Measurements from ENCODE around the gene AUNIP. TPM values are rescaled to one million over a fixed set of nuclear protein-coding genes. Genes with fewer than 3 reads are reported as not detected.

The AUNIP gene
- total and polyA plus RNA-seq, 2 experiments from 2014 or later = 2.2 to 2.3 TPM

- Histone ChIP-seq H3F3A (ENCODE audit: insufficient read depth) (peaks cover 33% of the 10 kb centered on the region), H3K36me3 (ENCODE audit: low read depth) (peaks cover 5% of the 10 kb centered on the region; the same call in 1 of the 2 replicates), H3K9me3 (ENCODE audit: low read depth) (no peaks in the 10 kb centered on the region), H3K4me3 (no peak overlapping the region), H3K27ac (no peak overlapping the region), H3K9me2 (ENCODE audit: insufficient read depth) (no peaks in the 10 kb centered on the region), H2AFZ (no peak overlapping the region), H4K20me1 (ENCODE audit: insufficient read depth) (no peaks in the 10 kb centered on the region), H3K9ac (no peak overlapping the region), H3K79me2 (ENCODE audit: insufficient read depth) (peaks cover 35% of the 10 kb centered on the region), H3K4me1 (ENCODE audit: insufficient read depth) (peaks cover 24% of the 10 kb centered on the region), H3K4me2 (ENCODE audit: unreplicated experiment) (no peak overlapping the region), H3K27me3 (replicated peaks; ENCODE audit: insufficient read depth) (no peaks in the 10 kb centered on the region)
- 99% methylated on average over 5 of the region's 5 CpGs for WGBS, 2 experiments (ENCODE audit: low coverage in 1 of 2, low lambda C conversion rate in 2 of 2, missing lambda C conversion rate in 2 of 2)
- in situ Hi-C loops (cut with MboI) = loop anchor here (10.0 kb wide), 1 partner anchor 97 kb away; the partner anchor contains the start of gene PAFAH2
- no peak for TF ChIP-seq EZH2phosphoT487 (IDR thresholded peaks at IDR 0.05; ENCODE audit: insufficient read depth, low read depth)
- TF ChIP-seq EZH2 (IDR thresholded peaks at IDR 0.05; ENCODE audit: insufficient read depth, poor library complexity, severe bottlenecking) = no peak
- no peak for DNase-seq
Observed at GRCh38 chr1:25897754-25898153, 38.5 kb upstream of the AUNIP start.

GRCh38 chr1:25896266-25896665 is 37.0 kb upstream of the AUNIP start:
- Histone ChIP-seq H3K4me2 (ENCODE audit: unreplicated experiment) (no peak overlapping the region), H3K4me1 (ENCODE audit: insufficient read depth) (peaks cover 38% of the 10 kb centered on the region), H3K9ac (peak overlapping the region; percentile 10; the same call in 1 of the 2 replicates), H3K36me3 (ENCODE audit: low read depth) (peaks cover 3% of the 10 kb centered on the region; the same call in 1 of the 2 replicates), H3K9me2 (ENCODE audit: insufficient read depth) (no peaks in the 10 kb centered on the region), H3K27ac (peak overlapping the region; percentile 23; the same call in 1 of the 2 replicates), H3F3A (ENCODE audit: insufficient read depth) (peaks cover 39% of the 10 kb centered on the region), H3K9me3 (ENCODE audit: low read depth) (no peaks in the 10 kb centered on the region), H3K4me3 (no peak overlapping the region), H3K27me3 (replicated peaks; ENCODE audit: insufficient read depth) (no peaks in the 10 kb centered on the region), H2AFZ (peak overlapping the region; percentile 83), H3K79me2 (ENCODE audit: insufficient read depth) (peaks cover 23% of the 10 kb centered on the region), H4K20me1 (ENCODE audit: insufficient read depth) (no peaks in the 10 kb centered on the region)
- WGBS, 2 experiments (ENCODE audit: low coverage in 1 of 2, low lambda C conversion rate in 2 of 2, missing lambda C conversion rate in 2 of 2) = 39 to 54% methylated on average over 1 of the region's 1 CpG
- DNase-seq = peak; percentile 51
- in situ Hi-C loops (cut with MboI) = loop anchor here (10.0 kb wide), 1 partner anchor 99 kb away; the partner anchor contains the start of gene PAFAH2
- TF ChIP-seq EZH2 (IDR thresholded peaks at IDR 0.05; ENCODE audit: insufficient read depth, poor library complexity, severe bottlenecking) (no peak), EZH2phosphoT487 (IDR thresholded peaks at IDR 0.05; ENCODE audit: insufficient read depth, low read depth) (no peak)

- no peaks in the 10 kb centered on the region for H3K9me3 ChIP-seq (ENCODE audit: low read depth)
- peak overlapping the region; percentile 26 for H3K4me2 ChIP-seq (ENCODE audit: unreplicated experiment)
- H4K20me1 ChIP-seq (ENCODE audit: insufficient read depth) = no peaks in the 10 kb centered on the region
- no peaks in the 10 kb centered on the region; the same call in 1 of the 2 replicates for H3K36me3 ChIP-seq (ENCODE audit: low read depth)
- peak; percentile 96 for DNase-seq
- TF ChIP-seq EZH2 (IDR thresholded peaks at IDR 0.05; ENCODE audit: insufficient read depth, poor library complexity, severe bottlenecking) = no peak
- TF ChIP-seq EZH2phosphoT487 (IDR thresholded peaks at IDR 0.05; ENCODE audit: insufficient read depth, low read depth) = no peak
- peaks cover 39% of the 10 kb centered on the region for H3F3A ChIP-seq (ENCODE audit: insufficient read depth)
- H3K79me2 ChIP-seq (ENCODE audit: insufficient read depth) = peaks cover 23% of the 10 kb centered on the region
- no peaks in the 10 kb centered on the region for H3K27me3 ChIP-seq (replicated peaks; ENCODE audit: insufficient read depth)
- H3K9me2 ChIP-seq (ENCODE audit: insufficient read depth) = no peaks in the 10 kb centered on the region
- peak overlapping the region; percentile 32 for H3K27ac ChIP-seq
- no peak overlapping the region for H3K4me3 ChIP-seq
- WGBS, 2 experiments (ENCODE audit: low coverage in 1 of 2, low lambda C conversion rate in 2 of 2, missing lambda C conversion rate in 2 of 2) = 6 to 11% methylated on average over 12 of the region's 12 CpGs
- H3K9ac ChIP-seq = peak overlapping the region; percentile 10; the same call in 1 of the 2 replicates
- peaks cover 45% of the 10 kb centered on the region for H3K4me1 ChIP-seq (ENCODE audit: insufficient read depth)
- in situ Hi-C loops (cut with MboI) = loop anchor here (10.0 kb wide), 1 partner anchor 99 kb away; the partner anchor contains the start of gene PAFAH2
- peak overlapping the region; percentile 83 for H2AFZ ChIP-seq
Observed at GRCh38 chr1:25895365-25895990, 36.2 kb upstream of the AUNIP start.

GRCh38 chr1:25893116-25893515 is 33.9 kb upstream of the AUNIP start:
- Histone ChIP-seq H3K9me2 (ENCODE audit: insufficient read depth) (no peaks in the 10 kb centered on the region), H3K27me3 (replicated peaks; ENCODE audit: insufficient read depth) (no peaks in the 10 kb centered on the region), H2AFZ (no peak overlapping the region), H3K4me1 (ENCODE audit: insufficient read depth) (peaks cover 47% of the 10 kb centered on the region), H3K4me2 (ENCODE audit: unreplicated experiment) (peak overlapping the region; percentile 86), H3K9ac (peak overlapping the region; percentile 77), H3K36me3 (ENCODE audit: low read depth) (no peaks in the 10 kb centered on the region), H3K9me3 (ENCODE audit: low read depth) (no peaks in the 10 kb centered on the region), H3K4me3 (no peak overlapping the region), H4K20me1 (ENCODE audit: insufficient read depth) (no peaks in the 10 kb centered on the region), H3F3A (ENCODE audit: insufficient read depth) (peaks cover 39% of the 10 kb centered on the region), H3K27ac (peak overlapping the region; percentile 98), H3K79me2 (ENCODE audit: insufficient read depth) (peaks cover 9% of the 10 kb centered on the region)
- in situ Hi-C loops (cut with MboI) = loop anchor here (10.0 kb wide), 1 partner anchor 102 kb away; the partner anchor contains the start of gene PAFAH2
- TF ChIP-seq EZH2 (IDR thresholded peaks at IDR 0.05; ENCODE audit: insufficient read depth, poor library complexity, severe bottlenecking) (no peak), EZH2phosphoT487 (IDR thresholded peaks at IDR 0.05; ENCODE audit: insufficient read depth, low read depth) (no peak)
- DNase-seq = peak; percentile 20
- 67 to 73% methylated on average over 4 of the region's 4 CpGs for WGBS, 2 experiments (ENCODE audit: low coverage in 1 of 2, low lambda C conversion rate in 2 of 2, missing lambda C conversion rate in 2 of 2)

Data from GM23248 (cell line).